ENCODE results near the gene KCNE2. TPM values are rescaled to one million over a fixed set of nuclear protein-coding genes. Genes with fewer than 3 reads are reported as not detected.

The KCNE2 gene, protein sequence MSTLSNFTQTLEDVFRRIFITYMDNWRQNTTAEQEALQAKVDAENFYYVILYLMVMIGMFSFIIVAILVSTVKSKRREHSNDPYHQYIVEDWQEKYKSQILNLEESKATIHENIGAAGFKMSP
- total RNA-seq (2014; rRNA removed; shearing (Covaris generic)), result not detected in 2 replicates
- polyA plus RNA-seq (2016; fragmentation: Nextera tagmentation; extraction: Ambion mirVana), result 0.23 and 0.33 TPM in 2 replicates

DNA sequence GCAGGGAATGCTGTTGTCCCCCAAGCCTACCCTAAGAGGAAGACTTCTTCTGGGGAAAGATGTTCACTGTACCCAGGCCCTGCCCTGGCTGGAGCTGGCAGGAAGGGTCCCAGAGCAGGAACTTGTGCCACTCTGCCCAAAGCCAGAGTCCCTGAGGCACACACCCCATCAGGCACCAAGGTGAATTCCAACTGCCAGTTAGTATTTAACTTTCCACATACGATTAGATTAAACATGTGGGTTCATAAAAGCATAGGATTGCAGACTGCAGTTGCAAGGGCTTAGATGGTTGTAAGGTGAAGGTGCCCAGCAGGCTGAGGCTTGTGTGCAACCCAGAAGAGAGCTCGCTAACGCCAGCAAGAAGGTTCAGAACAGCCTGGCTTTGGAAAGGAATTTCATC, at the start of gene KCNE2:
TSS of gene KCNE2 (plus strand) at position 274 of the 400 bp plus-strand sequence. CDS start 6,473 bp downstream, outside the sequence.
- TF ChIP-seq EZH2 (IDR thresholded peaks at IDR 0.05; ENCODE audit: insufficient read depth, poor library complexity, severe bottlenecking) (no peak), EZH2phosphoT487 (IDR thresholded peaks at IDR 0.05; ENCODE audit: insufficient read depth, low read depth) (no peak)
- Histone ChIP-seq H3K9me3 (ENCODE audit: low read depth) (no peaks in the 10 kb centered on the region), H3K79me2 (ENCODE audit: insufficient read depth) (no peaks in the 10 kb centered on the region), H3K9ac (no peak within 1 kb of the TSS), H3K4me2 (ENCODE audit: unreplicated experiment) (no peak within 1 kb of the TSS), H3K27ac (no peak within 1 kb of the TSS), H3K9me2 (ENCODE audit: insufficient read depth) (no peaks in the 10 kb centered on the region), H2AFZ (no peak within 1 kb of the TSS), H3K4me1 (ENCODE audit: insufficient read depth) (peaks cover 5% of the 10 kb centered on the region; the same call in 1 of the 2 replicates), H3K36me3 (ENCODE audit: low read depth) (no peaks in the 10 kb centered on the region), H3K27me3 (replicated peaks; ENCODE audit: insufficient read depth) (peaks cover 6% of the 10 kb centered on the region), H4K20me1 (ENCODE audit: insufficient read depth) (no peaks in the 10 kb centered on the region), H3K4me3 (no peak within 1 kb of the TSS), H3F3A (ENCODE audit: insufficient read depth) (no peaks in the 10 kb centered on the region)
- in situ Hi-C loops (cut with MboI), result no loop called here
- WGBS, 2 experiments (ENCODE audit: low coverage in 1 of 2, low lambda C conversion rate in 2 of 2, missing lambda C conversion rate in 2 of 2), result 56 to 68% methylated on average over 3 of the region's 3 CpGs
- no peak for DNase-seq

- WGBS, 2 experiments (ENCODE audit: low coverage in 1 of 2, low lambda C conversion rate in 2 of 2, missing lambda C conversion rate in 2 of 2), result 74 to 87% methylated on average over 3 of the region's 3 CpGs
- H4K20me1 ChIP-seq (ENCODE audit: insufficient read depth), result no peaks in the 10 kb centered on the region
- no peak for DNase-seq
Observed at GRCh38 chr21:34319585-34319984, 44.2 kb upstream of the KCNE2 start.

DNA sequence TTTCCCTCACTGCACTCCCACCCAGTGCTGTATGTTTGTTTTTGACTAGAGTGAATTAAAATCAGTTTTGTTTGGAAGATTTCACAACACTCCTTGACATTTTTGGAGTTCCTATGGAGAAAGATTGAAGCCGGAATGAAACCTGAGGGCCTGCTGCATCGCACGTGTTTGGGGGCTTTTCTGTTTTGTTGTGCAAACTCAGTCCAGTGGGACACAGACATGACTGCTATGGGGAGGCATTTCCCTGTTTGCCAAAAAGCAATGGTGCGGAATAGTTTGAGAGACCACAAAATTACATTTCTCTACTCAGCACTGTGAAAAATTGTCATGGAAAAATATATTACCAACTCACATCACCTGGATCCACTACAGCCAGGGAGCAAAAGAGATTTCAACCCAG, 43.8 kb upstream of the KCNE2 start:
- Histone ChIP-seq H3K36me3 (ENCODE audit: low read depth) (no peaks in the 10 kb centered on the region), H3K4me3 (no peak overlapping the region), H3F3A (ENCODE audit: insufficient read depth) (no peaks in the 10 kb centered on the region), H3K9me2 (ENCODE audit: insufficient read depth) (no peaks in the 10 kb centered on the region), H3K27me3 (replicated peaks; ENCODE audit: insufficient read depth) (peaks cover 6% of the 10 kb centered on the region), H2AFZ (no peak overlapping the region), H3K4me1 (ENCODE audit: insufficient read depth) (no peaks in the 10 kb centered on the region), H3K27ac (no peak overlapping the region), H4K20me1 (ENCODE audit: insufficient read depth) (no peaks in the 10 kb centered on the region), H3K79me2 (ENCODE audit: insufficient read depth) (no peaks in the 10 kb centered on the region), H3K9ac (no peak overlapping the region), H3K4me2 (ENCODE audit: unreplicated experiment) (no peak overlapping the region), H3K9me3 (ENCODE audit: low read depth) (no peaks in the 10 kb centered on the region)
- no peak for DNase-seq
- TF ChIP-seq EZH2phosphoT487 (IDR thresholded peaks at IDR 0.05; ENCODE audit: insufficient read depth, low read depth) (no peak), EZH2 (IDR thresholded peaks at IDR 0.05; ENCODE audit: insufficient read depth, poor library complexity, severe bottlenecking) (no peak)
- in situ Hi-C loops (cut with MboI), result no loop called here
- WGBS, 2 experiments (ENCODE audit: low coverage in 1 of 2, low lambda C conversion rate in 2 of 2, missing lambda C conversion rate in 2 of 2), result 68 to 74% methylated on average over 4 of the region's 4 CpGs

More at GRCh38 chr21:34319585-34319984, 44.2 kb upstream of the KCNE2 start:
- Histone ChIP-seq H3K4me1 (ENCODE audit: insufficient read depth) (no peaks in the 10 kb centered on the region), H3K9me2 (ENCODE audit: insufficient read depth) (no peaks in the 10 kb centered on the region), H3K36me3 (ENCODE audit: low read depth) (no peaks in the 10 kb centered on the region), H3K27me3 (replicated peaks; ENCODE audit: insufficient read depth) (peaks cover 6% of the 10 kb centered on the region), H3K27ac (no peak overlapping the region), H3K4me2 (ENCODE audit: unreplicated experiment) (no peak overlapping the region), H3K4me3 (no peak overlapping the region), H3K79me2 (ENCODE audit: insufficient read depth) (no peaks in the 10 kb centered on the region), H3F3A (ENCODE audit: insufficient read depth) (no peaks in the 10 kb centered on the region), H2AFZ (no peak overlapping the region), H3K9ac (no peak overlapping the region), H3K9me3 (ENCODE audit: low read depth) (no peaks in the 10 kb centered on the region)
- in situ Hi-C loops (cut with MboI), result no loop called here
- TF ChIP-seq EZH2phosphoT487 (IDR thresholded peaks at IDR 0.05; ENCODE audit: insufficient read depth, low read depth), result no peak
- TF ChIP-seq EZH2 (IDR thresholded peaks at IDR 0.05; ENCODE audit: insufficient read depth, poor library complexity, severe bottlenecking), result no peak

DNA sequence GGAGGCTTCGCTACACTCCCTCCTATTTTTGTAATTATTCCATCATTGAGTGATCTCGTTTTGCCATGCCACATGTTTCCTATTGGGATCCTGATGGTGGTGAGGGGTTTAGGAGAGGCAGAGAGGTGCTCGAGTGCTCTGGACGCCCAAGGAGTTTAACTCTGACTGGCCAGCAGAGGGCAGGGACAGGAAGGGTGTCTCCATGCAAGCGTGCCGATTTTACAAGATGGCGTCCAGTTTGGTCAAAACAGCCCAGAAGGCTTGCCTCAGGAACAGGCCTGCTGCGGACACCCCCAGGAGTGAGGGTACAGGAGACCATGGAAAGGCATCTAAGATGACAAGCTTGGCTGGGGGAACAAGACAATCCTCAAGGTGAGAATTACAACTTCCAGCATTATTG, 33.8 kb upstream of the KCNE2 start:
- no peaks in the 10 kb centered on the region for H3K79me2 ChIP-seq (ENCODE audit: insufficient read depth)
- in situ Hi-C loops (cut with MboI), result no loop called here
- H3K9me3 ChIP-seq (ENCODE audit: low read depth), result no peaks in the 10 kb centered on the region
- no peak overlapping the region for H3K4me3 ChIP-seq
- WGBS, 2 experiments (ENCODE audit: low coverage in 1 of 2, low lambda C conversion rate in 2 of 2, missing lambda C conversion rate in 2 of 2), result 73 to 74% methylated on average over 8 of the region's 8 CpGs
- H3K4me1 ChIP-seq (ENCODE audit: insufficient read depth), result no peaks in the 10 kb centered on the region
- H4K20me1 ChIP-seq (ENCODE audit: insufficient read depth), result no peaks in the 10 kb centered on the region
- H3F3A ChIP-seq (ENCODE audit: insufficient read depth), result peaks cover 5% of the 10 kb centered on the region; the same call in 1 of the 2 replicates
- H3K27me3 ChIP-seq (replicated peaks; ENCODE audit: insufficient read depth), result no peaks in the 10 kb centered on the region
- H2AFZ ChIP-seq, result no peak overlapping the region
- H3K9ac ChIP-seq, result no peak overlapping the region
- H3K36me3 ChIP-seq (ENCODE audit: low read depth), result no peaks in the 10 kb centered on the region
- no peak overlapping the region for H3K4me2 ChIP-seq (ENCODE audit: unreplicated experiment)
- no peak overlapping the region for H3K27ac ChIP-seq
- TF ChIP-seq EZH2 (IDR thresholded peaks at IDR 0.05; ENCODE audit: insufficient read depth, poor library complexity, severe bottlenecking) (no peak), EZH2phosphoT487 (IDR thresholded peaks at IDR 0.05; ENCODE audit: insufficient read depth, low read depth) (no peak)
- DNase-seq, result no peak
- H3K9me2 ChIP-seq (ENCODE audit: insufficient read depth), result no peaks in the 10 kb centered on the region
